ENCODE data around the gene TNRC6C.

The TNRC6C gene

DNA sequence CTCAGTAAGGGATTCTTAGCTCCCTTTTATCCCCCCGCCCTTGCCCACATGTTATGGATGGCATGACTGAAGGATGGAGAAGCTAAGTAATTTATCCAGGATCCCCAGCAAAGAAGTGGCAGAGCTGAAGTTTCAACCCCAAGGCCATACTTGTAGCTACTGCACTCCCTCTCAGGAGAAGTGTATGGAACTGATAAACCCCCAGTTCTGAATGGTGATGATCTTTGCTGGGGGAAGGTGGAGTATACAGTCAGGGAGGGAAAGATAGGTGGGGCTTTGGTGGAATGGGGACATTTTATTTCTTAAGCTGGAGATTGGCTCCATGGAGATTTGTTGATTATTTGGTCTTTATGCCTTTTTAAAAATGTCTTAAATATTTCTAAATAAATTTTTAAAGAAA is 58.3 kb downstream of the TNRC6C start:
- DNase-seq = no peak

DNA sequence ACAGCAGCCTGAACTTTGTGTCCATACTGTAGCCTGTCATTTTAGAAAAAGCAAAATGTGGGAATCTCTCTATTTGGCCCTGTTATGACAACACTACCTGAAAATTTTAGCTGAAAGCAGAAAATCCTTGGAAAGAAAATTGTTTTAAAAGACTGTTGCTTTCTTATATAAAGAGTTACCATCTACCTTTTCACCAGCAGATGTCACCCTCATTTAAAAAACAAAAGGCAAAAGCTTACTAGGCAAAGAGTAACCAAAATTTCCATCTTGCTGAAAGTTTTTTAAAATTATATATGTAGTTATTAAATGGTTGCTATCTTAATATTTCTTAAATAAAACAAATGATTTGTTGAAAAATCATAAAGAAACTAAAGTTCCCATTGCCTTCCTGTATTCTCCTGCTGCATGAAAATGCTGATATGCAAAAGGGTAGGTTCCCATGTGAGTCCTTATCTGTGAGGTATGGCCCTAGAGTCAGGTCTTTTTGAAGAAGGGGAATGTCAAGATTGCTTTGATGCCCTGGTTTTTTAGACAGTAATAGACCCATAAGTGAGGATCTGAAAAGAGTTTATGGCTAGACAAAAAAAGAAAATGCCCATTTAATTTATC is 61.0 kb downstream of the TNRC6C start:
- DNase-seq = no peak

DNA sequence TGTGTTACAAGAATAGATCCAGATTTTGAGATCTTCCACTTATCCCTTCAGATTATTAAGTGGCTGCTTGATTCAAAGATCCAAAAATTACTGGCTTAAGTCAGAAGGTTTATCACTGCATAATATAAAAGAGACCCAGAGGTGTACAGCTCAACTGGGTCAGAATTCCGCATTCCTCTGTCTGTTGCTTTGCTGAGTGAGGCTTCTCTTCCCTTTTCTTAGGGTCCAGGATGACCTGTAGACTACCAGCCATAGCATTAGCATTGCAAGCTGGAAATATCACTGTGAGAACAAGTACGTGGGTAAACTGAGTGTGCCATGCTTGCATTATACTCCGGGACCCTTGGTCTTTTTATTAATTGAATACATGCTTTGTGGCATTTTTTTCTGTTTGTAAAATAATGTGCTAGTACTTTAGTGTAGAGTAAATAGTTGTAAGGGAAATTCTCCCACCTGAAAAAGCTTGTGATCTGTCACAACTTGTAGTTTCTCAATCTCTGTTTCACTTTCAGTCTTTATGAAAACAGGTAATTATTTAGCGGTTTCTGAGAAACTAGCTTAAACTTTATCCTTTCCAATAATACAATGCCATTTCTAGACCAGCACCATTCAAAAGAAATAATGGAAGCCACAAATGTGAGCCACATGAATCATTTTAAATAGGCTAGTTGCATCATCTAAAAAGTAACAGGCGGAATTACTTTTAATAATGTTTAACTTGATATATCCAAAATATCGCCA is 61.6 kb downstream of the TNRC6C start:
- DNase-seq = no peak

DNA sequence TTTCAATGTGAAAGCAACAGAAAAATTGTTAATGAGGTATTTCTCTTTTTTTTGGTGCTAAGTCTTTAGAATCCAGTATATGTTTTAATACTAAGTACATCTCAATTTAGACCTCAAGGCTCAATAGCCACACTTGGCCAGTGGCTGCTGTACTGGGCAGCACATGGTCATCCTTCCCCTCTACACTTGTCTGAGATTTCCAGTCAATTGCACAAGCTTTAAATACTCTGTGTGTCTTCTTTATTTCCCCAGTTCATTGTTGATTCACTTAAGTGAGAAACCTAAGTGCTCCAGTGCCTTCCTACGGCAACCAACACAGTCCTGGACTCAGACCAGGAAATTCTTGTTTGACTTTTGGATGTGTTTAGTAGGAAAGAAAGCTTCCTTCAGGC is 62.2 kb downstream of the TNRC6C start:
- no peak for DNase-seq

DNA sequence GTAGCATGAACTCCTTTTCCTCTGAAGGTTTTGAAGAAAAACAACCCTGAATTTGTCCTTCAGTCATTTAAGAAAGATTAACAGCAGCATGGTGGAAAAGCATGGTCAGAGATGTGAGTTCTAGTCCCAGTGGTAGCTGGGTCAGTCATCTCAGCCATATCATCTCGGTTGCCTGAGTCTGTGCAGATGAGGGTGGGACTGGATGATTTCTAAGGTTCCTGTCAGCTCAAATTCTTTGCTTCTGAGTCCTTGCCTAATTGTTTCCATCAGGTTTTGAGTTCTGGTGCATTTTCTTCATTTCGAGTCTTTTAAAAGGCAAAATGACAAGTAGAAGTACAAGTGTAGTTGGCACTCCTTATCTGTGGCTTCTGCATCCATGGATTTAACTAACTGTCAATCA is 63.9 kb downstream of the TNRC6C start:
- no peak for DNase-seq

DNA sequence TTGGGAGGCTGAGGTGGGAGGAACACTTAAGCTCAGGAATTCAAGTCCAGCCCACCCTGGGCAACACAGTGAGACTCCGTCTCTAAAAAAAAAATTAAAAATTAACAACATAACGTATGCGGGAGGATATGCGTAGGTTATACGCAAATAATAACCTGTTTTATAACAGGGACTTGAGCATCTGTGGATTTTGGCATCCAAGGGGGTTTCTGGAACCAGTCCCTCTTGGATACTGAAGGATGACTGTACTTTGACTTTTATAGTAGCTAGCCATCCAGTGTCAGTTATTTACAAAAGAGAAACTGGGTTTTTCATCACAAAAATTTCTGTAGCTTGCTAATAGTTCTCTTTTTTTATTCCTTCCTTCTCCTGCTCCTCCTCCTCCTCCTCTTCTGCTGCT is 64.5 kb downstream of the TNRC6C start:
- DNase-seq = no peak

DNA sequence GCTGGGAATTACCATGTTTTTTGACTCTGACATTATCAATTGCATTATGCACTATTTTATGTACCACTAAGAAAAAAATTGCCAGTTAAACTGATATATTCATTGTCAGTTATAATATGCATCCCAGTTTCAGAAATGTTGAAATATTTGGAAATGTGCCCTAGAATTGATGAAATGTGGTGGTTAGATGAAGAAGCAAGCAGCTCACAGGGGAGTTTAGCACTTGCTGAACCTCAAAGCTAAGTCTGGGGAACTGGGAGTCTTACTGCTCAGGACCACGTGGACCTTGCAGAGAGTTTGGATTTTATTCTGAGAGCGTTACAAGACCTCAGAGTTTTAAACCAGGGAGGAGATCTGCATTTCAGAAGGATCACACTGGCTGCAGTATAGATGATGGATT is 67.9 kb downstream of the TNRC6C start:
- DNase-seq = no peak

DNA sequence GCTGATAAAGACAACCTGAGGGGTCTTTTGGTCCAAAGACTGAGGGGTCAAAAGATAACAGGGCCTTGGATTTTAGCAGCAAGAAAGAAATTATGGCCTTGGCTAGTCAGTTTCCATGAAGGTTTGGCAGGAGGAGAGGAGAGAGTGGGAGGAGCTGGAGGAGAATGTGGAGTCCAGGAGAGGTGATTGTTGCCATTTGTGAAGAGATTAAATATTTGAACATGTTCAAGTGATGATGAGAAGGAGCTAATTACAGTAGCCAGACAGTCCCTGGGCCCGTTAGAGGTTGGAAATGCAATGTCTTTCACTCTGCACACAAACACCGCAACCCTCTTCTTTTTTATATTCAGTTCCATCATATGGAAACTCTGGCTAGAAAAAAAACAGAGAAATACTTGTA is 68.6 kb downstream of the TNRC6C start:
- DNase-seq = no peak

DNA sequence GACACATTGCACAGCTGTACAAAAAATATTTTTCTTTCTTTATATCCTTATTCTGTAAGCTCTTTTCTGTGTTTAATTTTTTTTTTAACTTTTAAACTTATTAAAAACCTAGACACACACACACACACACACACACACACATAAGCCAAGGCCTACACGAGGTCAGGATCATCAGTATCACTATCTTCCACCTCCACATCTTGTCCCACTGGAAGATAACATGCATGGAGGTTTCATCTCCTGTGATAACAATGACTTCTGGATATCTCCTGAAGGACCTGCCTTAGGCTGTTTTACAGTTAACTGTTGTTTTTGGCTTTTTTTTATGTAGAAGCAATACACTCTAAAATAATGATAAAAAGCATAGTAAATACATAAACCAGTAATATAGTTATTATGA is 71.2 kb downstream of the TNRC6C start:
- no peak for DNase-seq

DNA sequence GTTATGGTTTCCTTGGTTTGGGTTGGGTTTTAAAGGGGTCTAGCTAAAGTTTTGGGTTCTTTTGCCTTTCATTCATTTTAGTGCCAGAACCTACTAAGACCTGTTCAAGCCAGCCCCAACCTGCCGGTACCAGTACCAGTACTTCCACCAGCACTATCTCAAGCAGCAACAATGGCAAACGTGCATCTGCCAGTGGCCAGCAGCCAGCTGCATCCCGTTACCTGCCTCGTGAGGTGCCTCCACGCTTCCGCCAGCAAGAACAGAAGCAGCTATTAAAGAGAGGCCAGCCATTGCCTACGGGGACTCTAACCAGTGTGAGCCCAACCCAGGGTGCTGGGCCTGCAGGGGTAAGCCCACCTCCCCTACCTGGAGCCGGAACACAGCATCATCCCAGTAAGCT is 72.9 kb downstream of the TNRC6C start:
- no peak for DNase-seq

DNA sequence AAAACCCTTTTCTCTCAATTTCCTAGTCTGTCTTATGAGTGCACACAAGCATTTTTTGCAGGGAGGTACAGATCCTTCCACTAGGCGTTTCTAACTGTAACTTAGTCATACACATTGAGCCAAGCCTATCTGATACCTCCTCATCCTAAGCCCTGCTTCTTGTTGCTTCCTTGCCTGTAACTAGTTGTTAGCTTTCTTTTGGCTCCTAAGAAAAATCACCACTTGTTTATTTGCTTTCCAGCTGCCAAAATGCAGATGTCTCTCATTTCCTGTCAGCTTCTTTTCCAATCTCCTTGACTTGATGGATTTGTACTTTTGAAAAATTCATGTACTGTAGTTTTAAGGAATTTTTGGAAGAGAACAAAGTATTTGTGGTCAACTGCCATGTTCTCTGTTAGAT is 73.7 kb downstream of the TNRC6C start:
- DNase-seq = no peak

DNA sequence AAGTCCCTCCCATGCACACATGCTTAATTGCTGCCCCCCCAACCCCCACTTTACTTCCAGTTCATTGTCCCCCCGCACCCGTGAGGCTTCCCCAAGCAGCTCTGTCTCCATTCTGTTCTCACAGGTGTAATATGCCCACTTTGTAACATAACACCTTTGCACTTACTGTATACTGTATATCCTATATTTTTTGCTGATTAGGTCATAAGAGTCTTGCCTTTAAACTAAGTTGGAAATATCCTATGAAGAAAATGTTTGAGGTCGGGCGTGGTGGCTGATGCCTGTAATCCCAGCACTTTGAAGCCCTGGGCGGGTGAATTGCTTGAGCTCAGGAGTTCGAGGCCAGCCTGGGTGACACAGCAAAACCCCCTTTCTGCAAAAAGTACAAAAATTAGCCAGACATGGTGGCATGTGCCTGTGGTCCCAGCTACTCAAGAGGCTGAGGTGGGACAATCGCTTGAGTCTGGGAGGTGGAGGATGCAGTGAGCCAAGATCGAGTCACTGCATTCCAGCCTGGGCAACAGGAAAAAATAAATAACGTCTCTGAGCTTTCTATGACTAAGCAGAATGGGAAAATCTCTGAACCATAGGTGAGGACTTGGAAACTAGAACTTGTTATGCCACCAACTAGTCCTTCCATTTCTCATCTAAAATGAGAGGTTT is 76.1 kb downstream of the TNRC6C start:
- DNase-seq = no peak

DNA sequence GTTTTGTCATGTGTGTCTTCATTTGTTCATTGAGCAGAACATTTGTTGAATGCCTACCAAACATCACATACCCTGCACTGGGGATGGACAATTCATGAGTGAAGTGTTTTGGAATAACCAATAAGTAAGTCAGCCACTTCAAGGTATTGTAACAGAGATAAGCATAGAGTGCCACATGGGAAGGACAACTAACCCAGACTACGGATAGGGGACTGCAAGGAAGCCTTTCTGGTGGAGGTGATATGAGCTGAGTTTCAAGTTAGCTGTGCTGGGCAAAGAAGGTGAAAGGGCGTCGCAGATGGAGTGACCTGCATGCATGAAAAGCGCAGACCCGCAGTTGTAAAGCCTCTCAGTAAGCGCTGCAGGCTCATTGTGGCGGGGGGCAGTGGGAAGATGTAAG is 78.8 kb downstream of the TNRC6C start:
- DNase-seq = no peak

DNA sequence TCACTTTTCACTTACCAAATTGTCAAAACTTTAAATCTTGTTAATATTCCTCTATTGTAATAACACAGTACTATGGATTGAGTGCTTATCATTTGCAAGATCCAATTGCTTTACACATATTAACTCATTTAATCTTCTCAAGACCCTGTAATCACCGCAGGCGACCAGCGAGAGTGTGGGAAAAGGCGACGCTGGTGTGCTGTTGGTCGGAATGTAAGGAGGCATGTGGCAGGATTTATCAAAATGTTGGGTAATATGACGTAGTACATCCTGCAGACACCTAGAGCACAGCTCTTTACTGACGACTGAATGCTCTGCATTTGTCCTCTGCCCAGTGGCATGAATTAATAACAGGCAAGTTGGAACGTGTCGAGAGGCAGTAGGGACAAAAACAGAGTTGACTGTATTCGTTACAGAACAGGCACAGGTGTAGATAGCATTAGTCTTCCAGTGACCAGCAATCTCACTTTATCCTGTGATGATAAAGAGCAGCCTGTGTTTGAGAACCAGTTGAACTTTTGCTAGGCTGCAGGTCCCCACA is 80.3 kb downstream of the TNRC6C start:
- DNase-seq = no peak

DNA sequence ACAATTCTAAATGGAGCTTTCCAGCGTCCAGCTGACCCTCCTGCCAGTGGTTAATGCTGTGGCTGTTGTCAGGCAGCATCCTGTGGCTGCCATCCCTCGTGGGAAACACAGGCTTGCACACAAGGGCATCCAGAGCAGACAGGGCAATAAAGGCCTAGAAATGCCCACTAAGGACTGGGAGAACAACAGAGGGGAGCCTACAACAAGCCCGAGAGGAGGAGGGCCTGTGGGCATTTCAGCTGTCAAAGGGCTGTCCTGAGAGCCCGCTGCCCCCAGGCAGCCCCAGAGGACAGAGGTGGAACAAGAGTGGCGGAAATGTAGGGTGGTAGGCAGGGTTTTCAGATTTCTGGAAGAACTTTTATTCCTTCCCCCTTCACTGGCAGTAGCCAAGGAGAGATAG is 81.1 kb downstream of the TNRC6C start:
- DNase-seq = no peak

DNA sequence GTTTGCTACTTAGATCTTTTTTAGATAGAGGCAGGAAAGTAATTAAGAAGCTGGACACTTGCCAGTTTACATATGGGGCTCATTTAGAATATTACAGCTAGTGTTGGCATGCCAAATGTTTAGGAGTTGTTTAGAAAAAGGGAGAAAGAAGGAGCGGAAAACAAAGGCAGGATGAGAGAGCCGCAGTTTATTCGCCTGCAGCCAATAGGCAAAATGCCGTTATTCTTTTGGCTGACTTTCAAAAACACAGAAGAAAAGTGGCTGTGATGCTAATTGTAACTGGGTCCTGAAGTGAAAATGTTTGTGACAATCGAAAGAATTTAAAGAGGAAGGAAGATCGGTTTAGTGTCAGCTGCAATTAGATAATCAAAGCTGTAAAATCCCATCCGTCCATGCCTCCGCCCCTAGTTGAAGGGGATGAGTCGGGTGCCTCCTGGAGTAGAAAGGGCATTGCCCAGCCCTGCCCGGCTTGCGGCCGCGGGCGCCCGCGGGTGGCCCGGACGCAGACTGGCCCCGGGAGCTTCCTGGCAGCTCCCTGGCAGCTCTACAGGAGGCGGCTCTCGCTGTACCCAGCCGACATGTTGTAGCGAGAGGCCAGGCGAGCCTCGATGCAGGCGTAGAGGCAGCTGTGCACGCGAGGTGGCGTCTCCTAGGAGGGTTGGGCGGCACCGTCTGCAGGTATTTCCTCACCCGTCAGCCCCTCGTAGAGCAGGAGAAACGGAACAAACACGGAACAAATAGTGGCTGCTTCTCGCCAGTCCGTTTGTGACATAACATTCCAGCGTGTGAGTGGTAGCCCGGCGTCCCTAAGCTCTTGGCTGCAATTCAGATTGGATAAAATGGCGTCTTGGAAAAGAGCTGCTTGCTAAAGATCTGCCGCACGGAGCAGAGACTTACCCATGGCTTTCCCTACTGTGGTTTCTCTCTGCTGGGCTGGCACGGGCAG is 82.2 kb downstream of the TNRC6C start:
- DNase-seq = peak; percentile 12 to 13

DNA sequence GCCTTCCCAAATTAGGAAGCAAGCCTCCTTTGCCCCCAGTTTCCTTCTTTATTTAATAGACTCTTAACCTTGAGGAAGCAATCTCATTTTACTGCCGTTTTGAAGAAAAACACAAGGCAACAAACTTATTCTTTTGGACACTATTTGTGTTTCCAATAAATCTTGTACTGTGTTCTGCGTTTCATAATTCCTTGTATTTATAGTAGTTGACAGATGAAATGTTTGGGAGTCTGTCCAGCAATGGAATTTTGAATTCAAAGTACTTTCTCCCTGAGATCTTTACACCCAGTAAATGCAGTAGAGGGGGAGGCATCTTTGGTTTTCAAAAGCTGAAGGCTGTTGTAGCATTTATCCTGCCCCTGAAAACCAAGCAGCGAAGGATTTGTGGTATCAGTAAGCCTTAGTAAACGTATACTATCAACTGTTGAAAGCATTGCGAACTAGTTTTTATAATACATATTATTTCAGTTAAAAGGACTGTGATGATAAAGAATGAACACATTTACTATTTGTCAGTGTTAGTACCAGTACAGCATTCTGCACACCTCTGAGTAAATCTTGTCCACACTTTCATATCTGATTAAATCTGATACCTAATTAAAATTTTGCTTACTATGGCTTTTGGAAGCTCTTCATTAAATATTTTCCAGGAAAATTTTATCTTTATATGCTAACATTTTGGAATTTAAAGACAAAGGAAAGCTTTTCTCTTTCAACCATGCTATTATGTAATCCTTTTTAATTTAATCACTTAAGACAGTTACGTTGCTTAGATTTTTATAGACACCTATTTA is 83.1 kb downstream of the TNRC6C start:
- no peak for DNase-seq

DNA sequence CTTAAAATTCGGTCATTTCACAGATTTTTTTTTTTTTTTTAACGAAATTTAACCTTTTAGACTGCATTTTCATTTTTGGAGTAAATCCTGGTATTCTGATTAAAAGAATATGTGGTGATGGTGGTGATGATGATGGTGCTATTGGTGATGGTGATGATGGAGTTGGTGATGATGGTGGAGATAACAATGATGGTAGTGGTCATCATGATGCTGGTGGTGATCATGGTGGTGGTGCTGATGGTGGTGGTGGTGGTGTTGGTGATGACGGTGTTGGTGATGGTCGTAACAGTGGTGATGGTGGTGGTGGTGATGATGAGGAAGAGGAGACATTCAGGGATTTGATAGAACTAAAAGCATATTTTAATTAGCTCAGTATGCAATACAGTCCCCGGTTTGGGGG is 84.0 kb downstream of the TNRC6C start:
- DNase-seq = no peak

DNA sequence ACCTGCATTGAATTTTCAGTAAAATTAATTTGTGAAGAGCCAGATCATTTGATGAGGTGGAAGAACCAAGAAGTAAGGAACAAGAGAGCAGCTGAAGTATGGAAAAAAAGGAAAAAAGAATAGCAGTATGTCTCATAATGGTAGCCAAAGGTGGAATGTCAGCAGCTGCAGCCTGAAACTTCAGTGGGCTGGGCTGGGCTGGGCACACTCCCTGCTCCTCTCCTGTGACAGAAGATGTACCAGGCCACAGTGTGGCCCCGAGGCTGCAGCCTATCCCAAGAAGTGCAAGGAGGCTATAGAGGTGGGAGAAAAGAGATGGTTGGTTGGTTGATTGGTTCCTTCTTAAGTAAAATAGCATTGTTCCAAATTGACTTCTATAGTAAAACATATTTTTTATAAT is 84.5 kb downstream of the TNRC6C start:
- no peak for DNase-seq

DNA sequence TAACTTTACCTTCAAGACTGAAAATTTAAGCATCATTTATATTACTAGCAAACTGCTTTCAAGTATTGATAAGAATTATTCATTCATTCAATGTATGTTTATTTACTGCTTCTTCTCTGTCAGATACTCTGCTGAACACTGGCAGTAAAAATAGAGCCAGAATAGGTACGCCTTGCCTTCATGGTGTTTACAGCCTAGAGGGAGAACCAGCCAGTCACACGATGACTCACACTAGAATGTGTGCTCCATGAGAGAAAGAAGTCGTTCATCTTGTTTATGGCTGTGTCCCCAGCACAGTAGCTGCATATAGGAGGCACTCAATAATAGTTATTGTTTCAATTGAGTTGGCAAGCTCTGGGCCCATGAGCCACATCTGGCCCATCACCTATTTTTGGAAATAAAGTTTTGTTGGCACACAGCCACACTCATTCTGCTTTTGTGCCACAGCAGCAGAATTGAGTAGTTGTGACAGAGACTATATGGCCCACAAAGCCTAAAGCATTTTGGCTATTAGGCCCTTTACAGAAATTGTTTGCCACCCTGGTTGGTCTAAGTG is 85.9 kb downstream of the TNRC6C start:
- no peak for DNase-seq

DNA sequence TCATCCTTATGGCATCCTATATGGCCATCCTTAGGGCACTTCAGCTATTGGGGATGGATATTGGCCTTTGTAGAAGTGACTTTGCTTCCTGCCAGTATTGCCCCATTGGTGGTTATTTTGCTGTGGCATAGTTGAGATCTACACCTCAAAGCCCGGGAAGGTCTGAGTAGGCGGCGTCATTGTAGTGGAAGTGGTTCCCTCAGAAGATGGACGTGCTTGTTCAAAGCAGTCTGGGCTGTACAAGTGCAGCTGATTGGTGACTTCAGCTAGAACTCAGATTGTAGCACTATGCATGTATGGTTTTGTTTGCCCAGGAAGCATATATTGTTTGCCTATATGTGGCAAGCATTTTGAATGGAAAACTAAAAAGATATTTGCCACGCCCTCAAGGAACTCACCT is 86.8 kb downstream of the TNRC6C start:
- no peak for DNase-seq

DNA sequence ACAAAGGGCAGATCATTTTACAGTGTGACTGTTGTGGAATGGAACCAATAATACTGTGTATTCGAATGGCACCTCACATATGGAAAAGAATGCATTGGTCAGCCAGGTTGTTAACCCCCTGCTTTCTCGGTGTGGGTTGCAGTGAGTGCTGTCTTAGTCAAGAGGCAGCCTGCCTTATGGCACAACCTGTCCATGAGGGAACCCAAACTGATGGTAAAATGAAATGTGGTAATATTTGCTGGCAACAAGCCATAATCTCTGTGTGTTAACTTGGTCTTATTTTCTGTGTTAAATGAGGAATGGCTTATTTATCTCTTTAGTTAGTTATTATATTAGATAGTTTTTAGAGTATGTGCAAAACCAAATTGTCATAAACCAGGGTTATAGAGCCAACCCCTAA is 88.4 kb downstream of the TNRC6C start:
- no peak for DNase-seq

All from stimulated activated CD4-positive, alpha-beta T cell treated with anti-CD3 and anti-CD28 coated beads, Interleukin-4, amount 100 ng/mL, for 4 hours (primary cell).